ENCODE data around the gene MEA1.

Gene MEA1

DNA sequence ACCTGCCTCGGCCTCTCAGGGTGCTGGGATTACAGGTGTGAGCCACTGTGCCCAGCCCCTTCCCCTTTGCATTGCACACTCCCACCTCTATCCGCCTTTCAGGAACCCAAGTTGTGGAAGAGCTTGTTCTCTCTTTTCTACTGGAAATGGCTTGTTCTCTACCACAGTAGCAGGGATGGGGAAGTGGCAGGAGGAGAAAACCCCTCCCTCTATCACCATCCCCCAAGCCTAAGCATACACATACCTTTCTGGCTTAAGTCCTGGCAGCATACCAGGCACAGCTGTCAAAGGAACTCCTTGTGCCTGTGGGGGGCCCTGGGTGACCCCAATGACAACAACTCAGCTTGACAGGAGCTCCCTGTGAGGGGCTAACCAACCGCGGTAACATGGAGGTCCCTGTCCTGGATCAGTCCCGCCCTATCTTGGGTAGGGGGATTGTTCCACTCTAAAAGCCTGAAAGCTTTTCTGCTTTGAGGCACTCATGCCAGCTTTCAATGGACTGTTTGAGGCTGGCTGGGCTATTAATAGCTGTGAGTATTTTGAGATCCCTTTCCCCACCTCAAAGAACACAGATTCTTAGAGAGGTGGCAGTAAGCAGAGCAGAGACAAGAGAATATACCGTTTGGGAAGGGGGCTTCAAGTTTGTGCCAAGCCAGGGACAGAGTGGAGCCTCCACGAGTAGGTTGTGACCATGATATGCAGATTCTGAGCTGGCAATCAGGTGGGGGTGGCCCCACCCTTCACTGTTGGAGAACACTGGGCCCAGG lies 2.6 kb upstream of the MEA1 start:
- Histone ChIP-seq H2AFZ (ENCODE audit: low read length) (no peak overlapping the region), H3K9me3 (ENCODE audit: insufficient read depth, low read depth, low read length) (no peaks in the 10 kb centered on the region), H3K4me2 (ENCODE audit: low read depth, low read length, poor library complexity, severe bottlenecking) (peak overlapping the region; percentile 56), H3K36me3 (ENCODE audit: insufficient read depth, low read length) (peaks cover 19% of the 10 kb centered on the region; the same call in 1 of the 2 replicates), H3K4me1 (ENCODE audit: insufficient read depth, low read length, poor library complexity, severe bottlenecking) (peaks cover 42% of the 10 kb centered on the region), H3K27me3 (ENCODE audit: insufficient read depth, low read length, poor library complexity, severe bottlenecking) (no peaks in the 10 kb centered on the region), H4K20me1 (ENCODE audit: insufficient read depth, low read length, poor library complexity, severe bottlenecking) (no peaks in the 10 kb centered on the region), H3K79me2 (ENCODE audit: insufficient read depth, low read length) (peaks cover 62% of the 10 kb centered on the region), H3F3A (ENCODE audit: low read depth) (no peaks in the 10 kb centered on the region), H3K9me2 (replicated peaks; ENCODE audit: low read depth, low read length) (no peaks in the 10 kb centered on the region), H3K9ac (ENCODE audit: low read depth, low read length, poor library complexity, severe bottlenecking) (peak overlapping the region; percentile 32), H3K4me3 (ENCODE audit: low read length, poor library complexity, severe bottlenecking) (peak overlapping the region; percentile 35)
- TF ChIP-seq, protein P1, sequence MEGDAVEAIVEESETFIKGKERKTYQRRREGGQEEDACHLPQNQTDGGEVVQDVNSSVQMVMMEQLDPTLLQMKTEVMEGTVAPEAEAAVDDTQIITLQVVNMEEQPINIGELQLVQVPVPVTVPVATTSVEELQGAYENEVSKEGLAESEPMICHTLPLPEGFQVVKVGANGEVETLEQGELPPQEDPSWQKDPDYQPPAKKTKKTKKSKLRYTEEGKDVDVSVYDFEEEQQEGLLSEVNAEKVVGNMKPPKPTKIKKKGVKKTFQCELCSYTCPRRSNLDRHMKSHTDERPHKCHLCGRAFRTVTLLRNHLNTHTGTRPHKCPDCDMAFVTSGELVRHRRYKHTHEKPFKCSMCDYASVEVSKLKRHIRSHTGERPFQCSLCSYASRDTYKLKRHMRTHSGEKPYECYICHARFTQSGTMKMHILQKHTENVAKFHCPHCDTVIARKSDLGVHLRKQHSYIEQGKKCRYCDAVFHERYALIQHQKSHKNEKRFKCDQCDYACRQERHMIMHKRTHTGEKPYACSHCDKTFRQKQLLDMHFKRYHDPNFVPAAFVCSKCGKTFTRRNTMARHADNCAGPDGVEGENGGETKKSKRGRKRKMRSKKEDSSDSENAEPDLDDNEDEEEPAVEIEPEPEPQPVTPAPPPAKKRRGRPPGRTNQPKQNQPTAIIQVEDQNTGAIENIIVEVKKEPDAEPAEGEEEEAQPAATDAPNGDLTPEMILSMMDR (conservative IDR thresholded peaks at IDR 0.05; ENCODE audit: low read length) = no peak
- TF ChIP-seq EZH2phosphoT487 (IDR thresholded peaks at IDR 0.05; ENCODE audit: borderline replicate concordance) = no peak

DNA sequence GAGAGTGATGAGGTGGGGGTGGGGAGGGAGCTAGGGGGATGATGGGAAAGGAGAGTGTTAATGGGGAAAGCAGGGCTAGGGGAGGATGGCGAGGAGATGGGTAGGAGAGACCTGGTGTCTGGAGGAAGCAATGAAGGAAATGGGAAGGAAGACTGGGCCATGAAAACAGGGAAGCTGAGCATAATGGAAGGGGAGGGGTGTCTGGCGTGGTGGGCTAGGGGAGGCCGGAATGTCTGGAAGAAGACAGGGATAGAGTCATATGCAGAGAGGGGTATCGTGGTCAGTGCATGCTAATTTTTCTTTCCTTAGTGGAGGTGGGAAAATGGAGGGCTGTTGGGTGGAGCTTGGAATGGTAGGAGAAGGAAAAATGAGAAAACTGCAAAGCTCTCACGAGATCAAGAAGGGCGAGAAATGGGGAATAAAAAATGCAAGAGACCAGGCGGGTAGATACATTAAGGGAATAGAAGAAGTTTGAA lies 726 bp upstream of the MEA1 start:
- peaks cover 56% of the 10 kb centered on the region for H3K79me2 ChIP-seq (ENCODE audit: insufficient read depth, low read length)
- peak overlapping the region; percentile 87 for H3K4me2 ChIP-seq (ENCODE audit: low read depth, low read length, poor library complexity, severe bottlenecking)
- H3K4me3 ChIP-seq (ENCODE audit: low read length, poor library complexity, severe bottlenecking) = peak overlapping the region; percentile 82
- H3K9me2 ChIP-seq (replicated peaks; ENCODE audit: low read depth, low read length) = no peaks in the 10 kb centered on the region
- H3K4me1 ChIP-seq (ENCODE audit: insufficient read depth, low read length, poor library complexity, severe bottlenecking) = peaks cover 36% of the 10 kb centered on the region
- H3K36me3 ChIP-seq (ENCODE audit: insufficient read depth, low read length) = peaks cover 37% of the 10 kb centered on the region; the same call in 1 of the 2 replicates
- H2AFZ ChIP-seq (ENCODE audit: low read length) = 0 out of 2 replicates have a peak overlapping the region, but pooled peaks have one; percentile 32
- no peaks in the 10 kb centered on the region for H3K27me3 ChIP-seq (ENCODE audit: insufficient read depth, low read length, poor library complexity, severe bottlenecking)
- TF ChIP-seq, protein P1 (conservative IDR thresholded peaks at IDR 0.05; ENCODE audit: low read length) = no peak
- TF ChIP-seq EZH2phosphoT487 (IDR thresholded peaks at IDR 0.05; ENCODE audit: borderline replicate concordance) = no peak
- H3K9ac ChIP-seq (ENCODE audit: low read depth, low read length, poor library complexity, severe bottlenecking) = peak overlapping the region; percentile 81
- H3F3A ChIP-seq (ENCODE audit: low read depth) = no peaks in the 10 kb centered on the region
- no peaks in the 10 kb centered on the region for H3K9me3 ChIP-seq (ENCODE audit: insufficient read depth, low read depth, low read length)
- no peaks in the 10 kb centered on the region for H4K20me1 ChIP-seq (ENCODE audit: insufficient read depth, low read length, poor library complexity, severe bottlenecking)

DNA sequence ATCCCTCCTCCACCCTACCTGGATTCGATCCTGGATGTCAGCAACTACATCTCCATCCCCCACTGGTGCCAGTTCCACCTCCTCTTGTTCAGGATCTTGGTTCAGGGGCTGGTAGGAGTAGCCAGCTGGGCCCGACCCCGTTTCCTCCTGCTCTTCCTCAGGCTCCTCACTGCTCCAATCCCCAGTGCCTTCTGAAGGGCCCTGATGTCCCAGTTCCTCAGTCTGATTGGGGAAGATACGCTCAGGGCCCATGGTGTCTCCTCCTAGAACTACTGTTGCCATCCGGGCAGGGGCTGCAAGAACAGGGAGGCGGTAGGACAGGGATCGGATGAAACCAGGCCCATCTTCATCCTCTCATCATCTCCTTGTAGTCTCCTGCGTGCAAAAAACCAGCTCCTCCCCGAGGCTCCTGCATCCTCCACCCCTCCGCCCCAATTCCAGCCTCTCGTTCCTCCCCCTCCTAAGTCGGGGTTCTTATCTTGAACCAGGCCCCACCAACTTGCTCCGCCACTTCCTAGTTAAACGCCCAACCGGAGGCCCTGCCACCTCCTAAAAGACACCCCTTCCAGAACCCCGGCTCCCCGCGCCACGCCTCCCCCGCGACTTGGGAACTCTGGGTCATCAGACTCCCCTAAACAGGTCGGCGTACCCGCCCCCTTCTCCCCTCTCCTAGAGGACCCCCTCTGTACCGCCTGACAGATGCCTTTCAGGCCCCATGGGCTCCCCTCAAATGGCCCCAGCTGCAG lies 476 bp downstream of the MEA1 start:
- peaks cover 48% of the 10 kb centered on the region; the same call in 1 of the 2 replicates for H3K36me3 ChIP-seq (ENCODE audit: insufficient read depth, low read length)
- H3K9me3 ChIP-seq (ENCODE audit: insufficient read depth, low read depth, low read length) = no peaks in the 10 kb centered on the region
- peaks cover 36% of the 10 kb centered on the region for H3K4me1 ChIP-seq (ENCODE audit: insufficient read depth, low read length, poor library complexity, severe bottlenecking)

More for the DNA sequence above, 476 bp downstream of the MEA1 start:
- no peaks in the 10 kb centered on the region for H3K27me3 ChIP-seq (ENCODE audit: insufficient read depth, low read length, poor library complexity, severe bottlenecking)
- TF ChIP-seq EZH2phosphoT487 (IDR thresholded peaks at IDR 0.05; ENCODE audit: borderline replicate concordance) = no peak
- TF ChIP-seq, protein P1 (conservative IDR thresholded peaks at IDR 0.05; ENCODE audit: low read length) = no peak
- H3K79me2 ChIP-seq (ENCODE audit: insufficient read depth, low read length) = peaks cover 56% of the 10 kb centered on the region
- H4K20me1 ChIP-seq (ENCODE audit: insufficient read depth, low read length, poor library complexity, severe bottlenecking) = no peaks in the 10 kb centered on the region
- no peaks in the 10 kb centered on the region for H3F3A ChIP-seq (ENCODE audit: low read depth)
- H3K4me2 ChIP-seq (ENCODE audit: low read depth, low read length, poor library complexity, severe bottlenecking) = peak overlapping the region; percentile 97
- H3K9ac ChIP-seq (ENCODE audit: low read depth, low read length, poor library complexity, severe bottlenecking) = peak overlapping the region; percentile 91
- peak overlapping the region; percentile 84 for H2AFZ ChIP-seq (ENCODE audit: low read length)
- H3K4me3 ChIP-seq (ENCODE audit: low read length, poor library complexity, severe bottlenecking) = peak overlapping the region; percentile 82
- H3K9me2 ChIP-seq (replicated peaks; ENCODE audit: low read depth, low read length) = no peaks in the 10 kb centered on the region
